AG09319 (cell line): ENCODE results near the gene SLC26A8.

Experiments
- DNase-seq: peaks from one replicate; pipeline ENCODE4 v3.0.0-alpha.2; 2010; ENCODE audit warnings: low read depth; ENCODE audit errors: extremely low read depth
- TF ChIP-seq, protein P1 (sequence below): IDR thresholded peaks from 2 replicates; pipeline ENCODE4 v1.5.1; 2011; ENCODE audit warnings: low read depth, mild to moderate bottlenecking, inconsistent platforms, low read length, moderate library complexity

Gene SLC26A8

DNA sequence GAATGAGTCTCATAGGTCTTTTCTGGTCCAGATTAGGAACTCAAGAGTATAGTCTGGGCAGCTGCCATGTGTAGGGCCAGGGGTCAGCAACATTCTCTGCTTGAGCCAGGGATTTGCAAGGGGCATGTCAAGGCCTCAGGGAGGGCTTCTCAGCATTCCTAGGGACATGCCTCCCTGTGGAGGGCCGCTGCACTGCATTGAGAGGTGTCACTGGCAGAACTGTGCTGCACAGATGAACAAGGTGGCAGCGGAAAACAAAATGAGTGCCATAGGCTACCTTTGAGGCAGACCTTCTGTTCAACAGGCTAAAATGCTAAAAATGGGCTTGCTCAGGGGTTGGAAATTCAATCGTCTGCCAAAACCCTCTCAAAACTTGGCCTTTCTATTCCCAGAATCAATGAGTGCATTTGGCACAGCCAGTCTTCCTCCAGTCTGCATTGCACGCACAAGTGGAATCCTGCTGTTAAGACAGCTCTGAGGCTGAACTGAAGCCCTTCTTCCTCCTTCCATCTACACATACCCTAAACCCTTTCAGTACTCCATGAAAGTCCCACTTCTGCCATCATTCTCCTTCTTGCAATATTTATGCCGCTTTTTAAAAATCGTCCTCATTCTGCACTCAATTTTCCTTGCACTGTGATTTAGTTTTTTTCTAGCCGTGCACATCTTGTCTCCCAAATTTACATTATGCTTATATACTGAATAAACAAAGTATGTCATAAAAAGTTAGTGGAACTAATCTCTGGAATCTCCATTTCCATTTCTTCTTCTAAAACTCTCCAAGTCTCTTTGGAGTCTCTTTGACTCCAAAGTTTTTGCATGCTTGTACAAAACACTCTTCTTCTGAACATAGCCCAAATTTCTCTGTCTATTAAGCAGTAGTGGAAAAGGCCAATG is 51.7 kb downstream of the SLC26A8 start:
- TF ChIP-seq, protein P1, sequence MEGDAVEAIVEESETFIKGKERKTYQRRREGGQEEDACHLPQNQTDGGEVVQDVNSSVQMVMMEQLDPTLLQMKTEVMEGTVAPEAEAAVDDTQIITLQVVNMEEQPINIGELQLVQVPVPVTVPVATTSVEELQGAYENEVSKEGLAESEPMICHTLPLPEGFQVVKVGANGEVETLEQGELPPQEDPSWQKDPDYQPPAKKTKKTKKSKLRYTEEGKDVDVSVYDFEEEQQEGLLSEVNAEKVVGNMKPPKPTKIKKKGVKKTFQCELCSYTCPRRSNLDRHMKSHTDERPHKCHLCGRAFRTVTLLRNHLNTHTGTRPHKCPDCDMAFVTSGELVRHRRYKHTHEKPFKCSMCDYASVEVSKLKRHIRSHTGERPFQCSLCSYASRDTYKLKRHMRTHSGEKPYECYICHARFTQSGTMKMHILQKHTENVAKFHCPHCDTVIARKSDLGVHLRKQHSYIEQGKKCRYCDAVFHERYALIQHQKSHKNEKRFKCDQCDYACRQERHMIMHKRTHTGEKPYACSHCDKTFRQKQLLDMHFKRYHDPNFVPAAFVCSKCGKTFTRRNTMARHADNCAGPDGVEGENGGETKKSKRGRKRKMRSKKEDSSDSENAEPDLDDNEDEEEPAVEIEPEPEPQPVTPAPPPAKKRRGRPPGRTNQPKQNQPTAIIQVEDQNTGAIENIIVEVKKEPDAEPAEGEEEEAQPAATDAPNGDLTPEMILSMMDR, result no peak
- no peak for DNase-seq

DNA sequence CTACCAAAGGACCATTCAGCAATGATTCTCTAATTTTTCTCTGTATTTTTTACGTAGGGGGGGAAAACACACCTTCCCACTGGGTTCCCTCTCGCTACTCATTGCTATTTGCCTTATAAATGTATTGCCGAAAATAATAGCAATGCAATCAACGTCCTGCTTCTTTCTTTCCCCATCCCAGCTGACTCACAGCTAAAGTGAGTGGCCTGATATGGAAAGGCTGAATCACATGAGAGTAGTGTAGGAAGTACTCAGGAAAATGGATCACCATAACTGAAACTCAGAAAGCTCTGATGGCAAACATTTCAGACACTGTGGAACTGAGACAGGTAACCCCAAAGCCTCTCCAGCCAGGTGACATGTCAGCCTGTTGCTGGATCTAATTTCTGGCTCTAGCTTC is 54.3 kb downstream of the SLC26A8 start:
- DNase-seq, result no peak
- TF ChIP-seq, protein P1, result no peak

DNA sequence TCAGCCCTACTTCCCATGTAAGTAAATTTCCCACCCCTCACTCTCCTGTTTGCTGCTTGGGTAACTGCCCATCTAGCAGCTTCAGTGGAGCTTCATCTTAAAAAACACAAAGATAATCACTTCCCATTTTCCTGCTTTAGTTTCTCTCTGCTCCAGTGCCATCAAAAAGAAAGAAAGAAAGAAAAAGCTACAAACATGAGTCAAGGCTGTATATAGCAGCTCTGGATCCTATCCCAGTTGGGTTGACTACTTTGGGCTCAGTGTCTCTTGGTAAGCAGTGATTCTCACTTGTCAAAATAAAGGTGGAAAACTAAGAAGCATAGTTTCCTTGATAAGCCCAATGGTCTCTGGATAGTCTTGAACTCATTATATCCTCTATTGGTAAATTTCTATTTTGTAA is 54.8 kb downstream of the SLC26A8 start:
- TF ChIP-seq, protein P1, result no peak
- DNase-seq, result no peak

DNA sequence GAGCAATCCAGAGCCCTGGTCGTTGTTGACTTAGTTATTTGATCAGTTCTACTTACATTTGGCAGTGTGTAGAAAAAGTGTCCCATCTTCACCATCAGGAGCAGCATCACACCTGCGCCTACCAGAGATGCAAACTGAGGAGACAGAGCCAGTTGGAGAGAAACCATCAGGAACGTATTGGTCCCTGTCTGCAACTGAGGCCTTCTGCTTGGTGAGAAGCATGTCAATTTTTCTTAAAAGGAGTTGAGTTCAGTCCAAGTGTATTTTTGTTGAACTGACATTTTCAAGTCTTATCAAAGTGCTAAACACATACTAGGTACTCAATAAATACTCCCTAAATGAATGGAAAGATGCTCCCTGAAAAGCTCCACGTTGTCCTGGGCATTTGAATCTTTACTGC is 55.6 kb downstream of the SLC26A8 start:
- DNase-seq, result no peak
- TF ChIP-seq, protein P1, result no peak

DNA sequence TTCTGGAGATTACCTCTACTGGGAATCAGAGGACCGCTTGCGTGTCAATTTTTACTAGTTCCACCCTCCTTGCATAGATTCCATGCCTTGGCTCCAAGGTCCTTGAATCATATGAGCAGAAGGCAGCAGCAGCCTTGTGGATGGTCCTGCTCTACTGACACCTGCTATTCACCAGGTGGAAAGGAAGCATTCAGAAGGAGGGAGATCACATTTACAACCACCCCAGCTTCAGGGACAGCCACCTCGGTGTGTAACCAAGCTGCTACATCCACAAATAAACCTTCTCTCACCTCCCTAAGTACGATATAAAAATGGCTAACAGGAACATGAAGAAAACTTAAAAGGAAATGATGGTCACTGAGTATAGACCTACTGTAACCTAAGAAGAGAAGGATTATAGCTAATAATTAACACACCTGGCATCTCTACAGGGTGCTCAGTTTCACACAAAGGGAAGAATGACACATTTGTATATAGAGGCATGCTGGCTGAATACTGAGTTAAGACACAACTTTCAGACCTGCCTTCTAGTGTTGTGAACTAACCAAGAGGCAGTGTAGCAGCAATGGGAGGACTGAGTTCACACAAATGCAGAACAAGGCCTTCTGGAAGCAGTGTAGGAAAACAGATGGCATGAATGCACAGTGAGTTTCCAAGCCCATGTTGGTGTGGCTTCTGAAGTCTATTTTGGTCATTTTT is 57.2 kb downstream of the SLC26A8 start:
- DNase-seq, result no peak
- TF ChIP-seq, protein P1, result no peak

DNA sequence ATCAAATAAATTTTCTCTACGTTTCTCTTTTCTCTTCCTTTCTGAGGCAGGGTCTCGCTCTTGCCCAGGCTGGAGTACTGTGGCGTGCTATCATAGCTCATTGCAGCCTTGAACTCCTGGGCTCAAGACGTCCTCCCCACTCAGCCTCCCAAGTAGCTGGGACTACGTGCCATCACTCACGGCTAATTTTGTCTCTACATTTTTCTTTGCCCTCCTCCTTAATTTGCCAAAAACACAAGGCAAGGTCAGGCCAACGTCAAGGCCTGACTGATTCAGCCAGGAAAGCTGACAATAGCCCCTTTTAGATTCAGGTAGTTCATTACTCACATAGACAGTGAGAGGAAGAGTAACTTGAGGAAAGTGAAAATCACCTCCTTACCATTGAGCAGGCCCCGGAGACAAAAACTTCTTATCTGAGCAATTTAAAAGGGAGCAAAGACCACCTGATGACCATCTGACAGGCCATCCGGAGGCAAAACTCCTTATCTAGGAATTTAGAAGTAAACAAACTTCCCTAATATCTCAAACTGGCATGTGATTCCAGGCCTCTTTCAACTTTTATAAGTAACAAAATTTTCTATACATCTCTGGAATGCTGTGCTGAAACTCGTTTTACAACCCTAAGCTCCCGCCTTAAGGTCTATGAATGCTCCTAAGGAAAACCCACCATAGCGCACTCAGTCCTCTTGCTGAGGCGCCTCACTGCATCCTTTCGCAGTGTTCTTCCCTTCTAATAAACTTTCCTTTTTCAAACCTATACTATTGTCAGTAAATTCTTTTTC is 61.5 kb downstream of the SLC26A8 start:
- DNase-seq, result no peak
- TF ChIP-seq, protein P1, result no peak
